ENCODE data around the gene NEK4.
A peak's percentile ranks its signal among the peaks of the same experiment; 100 is the strongest.

NEK4 gene

DNA sequence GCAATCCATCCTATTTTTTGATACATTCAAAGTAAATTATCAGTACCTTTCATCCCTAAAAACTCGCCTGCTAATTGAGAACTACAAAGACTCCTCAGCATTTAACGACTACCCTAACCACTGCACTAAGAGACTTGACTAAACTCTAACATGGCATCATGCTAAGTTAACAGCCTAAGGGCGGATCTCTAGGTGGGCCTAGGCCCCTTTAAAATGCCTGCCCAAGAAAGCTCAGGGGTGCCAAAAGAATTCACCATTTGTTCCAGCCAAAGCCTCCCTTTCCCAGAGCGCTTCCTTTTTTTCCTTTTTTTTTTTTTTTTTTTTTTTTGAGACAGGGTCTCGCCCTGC is 568 bp upstream of the NEK4 start:
- H3K4me3 ChIP-seq (ENCODE audit: low read depth, low read length): peak overlapping the region; percentile 80
- no peak for TF ChIP-seq CTCF (IDR thresholded peaks at IDR 0.05; ENCODE audit: low read depth, low read length)

- no peak for TF ChIP-seq CTCF (IDR thresholded peaks at IDR 0.05; ENCODE audit: low read depth, low read length)
Measured at GRCh38 chr3:52769786-52770455, 819 bp downstream of the NEK4 start.

GRCh38 chr3:52763466-52763865 is 7.3 kb downstream of the NEK4 start:
- H3K4me3 ChIP-seq (ENCODE audit: low read depth, low read length): no peak overlapping the region
- TF ChIP-seq CTCF (IDR thresholded peaks at IDR 0.05; ENCODE audit: low read depth, low read length): no peak

More at GRCh38 chr3:52769786-52770455, 819 bp downstream of the NEK4 start:
- peak overlapping the region; percentile 80 for H3K4me3 ChIP-seq (ENCODE audit: low read depth, low read length)

DNA sequence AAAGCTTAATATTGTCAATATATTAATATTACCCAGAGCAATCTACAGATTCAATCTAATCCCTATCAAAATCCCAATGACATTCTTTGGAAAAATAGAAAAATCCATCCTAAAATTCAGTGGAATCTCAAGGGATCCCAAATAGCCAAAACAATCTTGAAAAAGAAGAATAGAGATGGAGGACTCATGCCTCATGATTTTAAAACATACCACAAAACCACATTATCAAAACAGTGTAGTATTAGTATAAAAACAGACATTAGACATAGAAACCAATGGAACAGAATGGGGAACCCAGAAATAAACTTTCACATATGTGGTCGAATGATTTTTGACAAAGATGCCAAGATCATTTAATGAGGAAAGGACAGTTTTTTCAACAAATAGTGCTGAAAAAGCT is 14.6 kb downstream of the NEK4 start:
- H3K4me3 ChIP-seq (ENCODE audit: low read depth, low read length): no peak overlapping the region
- no peak for TF ChIP-seq CTCF (IDR thresholded peaks at IDR 0.05; ENCODE audit: low read depth, low read length)

DNA sequence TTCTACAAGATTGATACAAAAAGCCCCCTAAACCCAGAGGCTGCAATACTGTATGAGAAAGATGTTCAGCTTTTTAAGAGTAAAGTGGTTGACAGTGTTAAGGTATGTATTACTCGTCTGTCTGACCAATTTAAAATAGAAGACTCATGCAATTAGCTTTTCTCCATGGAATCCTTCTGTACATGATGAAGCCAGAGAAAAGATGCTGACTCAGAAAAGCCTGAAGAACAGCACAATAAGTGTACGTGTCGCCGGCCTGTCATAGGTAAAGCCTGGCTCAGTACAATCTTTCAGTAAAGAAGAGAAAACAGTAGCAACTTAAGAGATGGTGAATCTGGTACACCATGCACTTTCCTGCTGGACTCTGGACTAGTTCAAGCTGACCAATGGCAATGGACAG is 16.4 kb downstream of the NEK4 start:
- no peak for TF ChIP-seq CTCF (IDR thresholded peaks at IDR 0.05; ENCODE audit: low read depth, low read length)
- no peak overlapping the region for H3K4me3 ChIP-seq (ENCODE audit: low read depth, low read length)

DNA sequence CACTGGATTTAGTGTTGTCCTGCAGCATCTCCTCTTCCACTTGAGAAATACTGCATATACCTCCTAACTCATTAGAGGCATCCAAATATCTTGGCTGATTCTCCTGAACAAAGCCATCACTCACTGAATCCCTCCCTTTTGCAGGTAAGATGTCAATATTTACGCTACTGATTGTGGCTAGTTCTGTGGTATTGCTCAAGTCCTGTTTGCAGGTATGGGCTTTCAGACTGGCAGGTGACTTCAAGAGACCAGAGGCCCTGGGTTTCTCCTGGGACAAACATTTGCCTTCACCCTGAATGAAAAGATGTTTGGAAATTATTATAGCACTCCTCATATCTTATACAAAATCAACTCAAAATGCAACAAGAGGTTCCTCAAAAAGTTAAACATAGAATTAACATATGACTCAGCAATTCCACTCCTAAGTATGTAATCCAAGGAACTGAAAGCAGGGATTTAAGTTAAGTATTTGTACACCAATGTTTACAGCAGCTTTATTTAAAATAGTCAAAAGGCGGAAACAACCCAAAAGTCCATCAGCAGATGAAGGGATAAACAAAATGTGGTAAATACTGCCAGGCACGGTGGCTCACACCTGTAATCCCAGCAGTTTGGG is 18.6 kb downstream of the NEK4 start:
- TF ChIP-seq CTCF (IDR thresholded peaks at IDR 0.05; ENCODE audit: low read depth, low read length): no peak
- no peak overlapping the region for H3K4me3 ChIP-seq (ENCODE audit: low read depth, low read length)

DNA sequence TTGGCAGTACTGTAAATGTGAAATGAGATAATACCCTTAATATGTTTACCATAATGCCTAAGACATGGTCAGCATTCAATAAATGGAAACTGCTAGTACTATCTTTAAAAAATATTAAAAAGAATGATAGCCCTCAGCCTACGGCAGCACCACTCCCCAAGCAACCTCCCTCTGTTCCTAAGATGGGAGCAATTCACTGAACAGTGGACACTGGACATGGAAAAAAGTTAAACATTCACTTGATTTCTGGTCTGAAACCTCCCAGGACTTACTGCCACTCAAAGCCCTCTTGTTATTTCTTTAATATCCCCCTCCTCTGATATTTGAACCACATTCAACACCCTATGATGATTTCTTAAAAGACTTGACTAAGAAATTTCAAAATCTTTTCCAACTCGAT is 27.0 kb downstream of the NEK4 start:
- no peak overlapping the region for H3K4me3 ChIP-seq (ENCODE audit: low read depth, low read length)
- TF ChIP-seq CTCF (IDR thresholded peaks at IDR 0.05; ENCODE audit: low read depth, low read length): no peak
